ENCODE results near the gene STAT5A. TPM values are rescaled to one million over a fixed set of nuclear protein-coding genes. Genes with fewer than 3 reads are reported as not detected.

STAT5A gene
- polyA plus RNA-seq, 1 donor from 2014 or later: 0.28 TPM

- H3K79me2 ChIP-seq (replicated peaks; ENCODE audit: insufficient read depth, low read length): no peaks in the 10 kb centered on the region
- no peak overlapping the region for H2AFZ ChIP-seq (ENCODE audit: low read depth, low read length)
- H3K27ac ChIP-seq (ENCODE audit: low read length): no peak overlapping the region
- H3K4me3 ChIP-seq (ENCODE audit: low read length): no peak overlapping the region
- no peak for TF ChIP-seq EZH2 (IDR thresholded peaks at IDR 0.05; ENCODE audit: borderline replicate concordance, insufficient read depth, low read length, poor library complexity, severe bottlenecking)
- no peak for TF ChIP-seq SMC3 (conservative IDR thresholded peaks at IDR 0.05; ENCODE audit: poor library complexity)
- no peak for TF ChIP-seq RAD21 (conservative IDR thresholded peaks at IDR 0.05)
- TF ChIP-seq MXI1 (conservative IDR thresholded peaks at IDR 0.05; ENCODE audit: poor library complexity, severe bottlenecking): no peak
- no peak for TF ChIP-seq TAF1 (IDR thresholded peaks at IDR 0.05; ENCODE audit: low read depth)
- no peak for TF ChIP-seq REST (IDR thresholded peaks at IDR 0.05; ENCODE audit: borderline replicate concordance)
- no peak for TF ChIP-seq CTCF (IDR thresholded peaks at IDR 0.05; ENCODE audit: poor library complexity, severe bottlenecking)
- H3F3A ChIP-seq (ENCODE audit: insufficient read depth, low read length, poor library complexity, severe bottlenecking): no peaks in the 10 kb centered on the region
- H3K9me3 ChIP-seq (ENCODE audit: low read length): no peaks in the 10 kb centered on the region
- H3K9ac ChIP-seq (ENCODE audit: low read length): peak overlapping the region; percentile 29
- no peak overlapping the region for H3K4me2 ChIP-seq (ENCODE audit: low read length)
- no peaks in the 10 kb centered on the region for H3K27me3 ChIP-seq (ENCODE audit: insufficient read depth, low read depth, low read length)
- H3K9me2 ChIP-seq (ENCODE audit: insufficient read depth, low read length): no peaks in the 10 kb centered on the region
- no peaks in the 10 kb centered on the region for H3K36me3 ChIP-seq (ENCODE audit: insufficient read depth, low read length)
- H4K20me1 ChIP-seq (ENCODE audit: insufficient read depth): no peaks in the 10 kb centered on the region
These were observed 23.1 kb downstream of the STAT5A start for GRCh38 chr17:42311240-42312034.

GRCh38 chr17:42312035-42312284, 23.7 kb downstream of the STAT5A start:
- Histone ChIP-seq H3K36me3 (ENCODE audit: insufficient read depth, low read length) (no peaks in the 10 kb centered on the region), H3K9me2 (ENCODE audit: insufficient read depth, low read length) (no peaks in the 10 kb centered on the region), H3F3A (ENCODE audit: insufficient read depth, low read length, poor library complexity, severe bottlenecking) (no peaks in the 10 kb centered on the region), H3K4me3 (ENCODE audit: low read length) (peak overlapping the region; percentile 54), H4K20me1 (ENCODE audit: insufficient read depth) (no peaks in the 10 kb centered on the region), H3K27ac (ENCODE audit: low read length) (no peak overlapping the region), H3K9ac (ENCODE audit: low read length) (peak overlapping the region; percentile 29), H3K27me3 (ENCODE audit: insufficient read depth, low read depth, low read length) (no peaks in the 10 kb centered on the region), H3K9me3 (ENCODE audit: low read length) (no peaks in the 10 kb centered on the region), H3K4me2 (ENCODE audit: low read length) (no peak overlapping the region), H3K79me2 (replicated peaks; ENCODE audit: insufficient read depth, low read length) (no peaks in the 10 kb centered on the region), H2AFZ (ENCODE audit: low read depth, low read length) (no peak overlapping the region)
- no peak for TF ChIP-seq REST (IDR thresholded peaks at IDR 0.05; ENCODE audit: borderline replicate concordance)
- TF ChIP-seq EZH2 (IDR thresholded peaks at IDR 0.05; ENCODE audit: borderline replicate concordance, insufficient read depth, low read length, poor library complexity, severe bottlenecking): no peak
- no peak for TF ChIP-seq RAD21 (conservative IDR thresholded peaks at IDR 0.05)
- no peak for TF ChIP-seq CTCF (IDR thresholded peaks at IDR 0.05; ENCODE audit: poor library complexity, severe bottlenecking)
- no peak for TF ChIP-seq TAF1 (IDR thresholded peaks at IDR 0.05; ENCODE audit: low read depth)
- no peak for TF ChIP-seq EP300 (conservative IDR thresholded peaks at IDR 0.05; ENCODE audit: poor library complexity, severe bottlenecking)
- TF ChIP-seq SMC3 (conservative IDR thresholded peaks at IDR 0.05; ENCODE audit: poor library complexity): no peak
